ENCODE results near the gene RHEX.

RHEX gene

DNA sequence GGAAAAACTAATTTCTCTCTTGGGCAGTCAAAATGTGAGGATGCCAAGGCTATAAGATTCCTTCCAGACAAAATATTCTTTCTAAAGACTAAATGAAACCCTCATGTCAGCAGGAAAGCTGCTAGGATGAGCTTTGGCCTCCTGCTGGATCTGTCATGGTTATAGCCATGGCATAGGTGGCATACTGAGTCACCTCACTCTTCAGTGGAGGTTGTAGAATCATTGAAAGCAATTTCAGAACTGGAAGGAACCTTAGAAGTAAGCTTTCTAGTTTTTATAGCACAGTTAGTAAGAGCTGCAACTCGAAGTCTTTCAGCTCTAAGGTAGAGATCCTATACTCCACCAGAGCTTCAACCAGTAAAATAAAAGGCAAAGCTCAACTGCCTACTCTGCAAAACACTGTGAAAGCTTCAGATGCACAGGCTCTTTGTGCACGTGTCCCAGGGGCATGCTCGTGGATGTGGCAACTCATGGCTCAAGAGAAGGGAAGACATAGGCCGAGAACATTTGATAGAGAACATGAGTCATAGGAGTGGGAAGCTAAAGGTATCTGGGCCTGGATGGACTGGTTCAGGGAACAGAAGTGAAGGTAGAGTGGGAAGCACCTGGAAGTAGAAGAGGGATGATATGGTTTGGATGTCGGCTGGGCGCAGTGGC lies 58.4 kb downstream of the RHEX start:
- H3K4me2 ChIP-seq (ENCODE audit: low read depth, low read length) = no peak overlapping the region
- no peaks in the 10 kb centered on the region for H3K27me3 ChIP-seq (replicated peaks; ENCODE audit: insufficient read depth, low read length)
- H3K9ac ChIP-seq (ENCODE audit: low read length) = no peak overlapping the region
- no peak for DNase-seq
- H3K79me2 ChIP-seq (ENCODE audit: low read length) = no peaks in the 10 kb centered on the region
- H3K4me1 ChIP-seq (ENCODE audit: low read length) = peaks cover under 1% of the 10 kb centered on the region; the same call in 1 of the 2 replicates
- no peaks in the 10 kb centered on the region for H3K36me3 ChIP-seq (replicated peaks; ENCODE audit: insufficient read depth, low read length)
- no peak overlapping the region for H3K27ac ChIP-seq (ENCODE audit: low read length)
- no peak overlapping the region for H3K4me3 ChIP-seq (ENCODE audit: low read length)
- no peaks in the 10 kb centered on the region for H3K9me2 ChIP-seq (replicated peaks; ENCODE audit: insufficient read depth, low read length)
- H3F3A ChIP-seq (ENCODE audit: insufficient read depth, low read length) = no peaks in the 10 kb centered on the region
- no peaks in the 10 kb centered on the region for H4K20me1 ChIP-seq (ENCODE audit: insufficient read depth, low read length)
- TF ChIP-seq, protein P1, sequence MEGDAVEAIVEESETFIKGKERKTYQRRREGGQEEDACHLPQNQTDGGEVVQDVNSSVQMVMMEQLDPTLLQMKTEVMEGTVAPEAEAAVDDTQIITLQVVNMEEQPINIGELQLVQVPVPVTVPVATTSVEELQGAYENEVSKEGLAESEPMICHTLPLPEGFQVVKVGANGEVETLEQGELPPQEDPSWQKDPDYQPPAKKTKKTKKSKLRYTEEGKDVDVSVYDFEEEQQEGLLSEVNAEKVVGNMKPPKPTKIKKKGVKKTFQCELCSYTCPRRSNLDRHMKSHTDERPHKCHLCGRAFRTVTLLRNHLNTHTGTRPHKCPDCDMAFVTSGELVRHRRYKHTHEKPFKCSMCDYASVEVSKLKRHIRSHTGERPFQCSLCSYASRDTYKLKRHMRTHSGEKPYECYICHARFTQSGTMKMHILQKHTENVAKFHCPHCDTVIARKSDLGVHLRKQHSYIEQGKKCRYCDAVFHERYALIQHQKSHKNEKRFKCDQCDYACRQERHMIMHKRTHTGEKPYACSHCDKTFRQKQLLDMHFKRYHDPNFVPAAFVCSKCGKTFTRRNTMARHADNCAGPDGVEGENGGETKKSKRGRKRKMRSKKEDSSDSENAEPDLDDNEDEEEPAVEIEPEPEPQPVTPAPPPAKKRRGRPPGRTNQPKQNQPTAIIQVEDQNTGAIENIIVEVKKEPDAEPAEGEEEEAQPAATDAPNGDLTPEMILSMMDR (IDR thresholded peaks at IDR 0.05; ENCODE audit: low read length) = no peak
- no peak for TF ChIP-seq EZH2phosphoT487 (IDR thresholded peaks at IDR 0.05; ENCODE audit: low read length)
- no peak for TF ChIP-seq EZH2 (optimal IDR thresholded peaks at IDR 0.05; ENCODE audit: low read depth, low read length)
- no peak overlapping the region for H2AFZ ChIP-seq (ENCODE audit: low read length)
- H3K9me3 ChIP-seq (replicated peaks; ENCODE audit: insufficient read depth, low read length) = no peaks in the 10 kb centered on the region

DNA sequence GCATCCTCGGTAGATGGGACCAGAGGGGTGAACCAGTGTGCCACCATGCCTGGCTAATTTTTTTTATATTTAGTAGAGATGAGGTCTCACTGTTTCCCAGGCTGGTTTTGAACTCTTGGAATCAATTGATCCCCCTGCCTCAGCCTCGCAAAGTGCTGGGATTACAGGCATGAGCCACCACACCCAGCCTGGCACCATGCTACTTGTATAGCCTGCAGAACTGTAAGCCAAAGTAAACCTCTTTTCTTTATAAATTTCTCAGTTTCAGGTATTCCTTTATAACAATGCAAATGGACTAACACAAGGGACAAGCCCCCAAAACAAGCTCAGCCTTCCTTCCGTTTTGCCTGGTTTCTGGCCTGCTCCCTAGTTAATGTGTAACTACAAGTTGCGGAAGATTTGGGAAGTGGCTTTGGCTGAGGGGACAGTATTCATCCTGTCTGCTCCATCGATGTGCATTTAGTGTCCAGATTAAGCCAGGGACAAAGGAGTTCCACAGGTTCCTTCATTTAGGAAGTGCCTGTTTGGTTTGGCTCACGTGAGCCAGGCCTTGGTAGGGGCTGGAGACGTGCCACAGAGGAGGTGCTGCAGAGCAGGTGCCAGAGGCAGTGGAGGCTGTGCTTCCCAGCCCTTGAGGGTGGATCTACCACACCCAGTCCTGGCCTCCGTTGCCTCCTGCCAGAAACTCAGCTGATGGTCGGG lies 59.8 kb downstream of the RHEX start:
- H3K9me3 ChIP-seq (replicated peaks; ENCODE audit: insufficient read depth, low read length) = no peaks in the 10 kb centered on the region
- DNase-seq = no peak
- H3K27ac ChIP-seq (ENCODE audit: low read length) = no peak overlapping the region
- peaks cover 5% of the 10 kb centered on the region for H3K27me3 ChIP-seq (replicated peaks; ENCODE audit: insufficient read depth, low read length)
- no peaks in the 10 kb centered on the region for H3K79me2 ChIP-seq (ENCODE audit: low read length)
- peaks cover 8% of the 10 kb centered on the region for H3K4me1 ChIP-seq (ENCODE audit: low read length)
- H2AFZ ChIP-seq (ENCODE audit: low read length) = no peak overlapping the region
- no peak overlapping the region for H3K9ac ChIP-seq (ENCODE audit: low read length)
- no peaks in the 10 kb centered on the region for H3K9me2 ChIP-seq (replicated peaks; ENCODE audit: insufficient read depth, low read length)
- H3K4me3 ChIP-seq (ENCODE audit: low read length) = no peak overlapping the region
- H4K20me1 ChIP-seq (ENCODE audit: insufficient read depth, low read length) = no peaks in the 10 kb centered on the region
- H3K36me3 ChIP-seq (replicated peaks; ENCODE audit: insufficient read depth, low read length) = no peaks in the 10 kb centered on the region
- TF ChIP-seq EZH2phosphoT487 (IDR thresholded peaks at IDR 0.05; ENCODE audit: low read length) (no peak), EZH2 (optimal IDR thresholded peaks at IDR 0.05; ENCODE audit: low read depth, low read length) (no peak)
- TF ChIP-seq, protein P1 (IDR thresholded peaks at IDR 0.05; ENCODE audit: low read length) = no peak
- no peak overlapping the region for H3K4me2 ChIP-seq (ENCODE audit: low read depth, low read length)
- H3F3A ChIP-seq (ENCODE audit: insufficient read depth, low read length) = no peaks in the 10 kb centered on the region; the same call in 1 of the 2 replicates

DNA sequence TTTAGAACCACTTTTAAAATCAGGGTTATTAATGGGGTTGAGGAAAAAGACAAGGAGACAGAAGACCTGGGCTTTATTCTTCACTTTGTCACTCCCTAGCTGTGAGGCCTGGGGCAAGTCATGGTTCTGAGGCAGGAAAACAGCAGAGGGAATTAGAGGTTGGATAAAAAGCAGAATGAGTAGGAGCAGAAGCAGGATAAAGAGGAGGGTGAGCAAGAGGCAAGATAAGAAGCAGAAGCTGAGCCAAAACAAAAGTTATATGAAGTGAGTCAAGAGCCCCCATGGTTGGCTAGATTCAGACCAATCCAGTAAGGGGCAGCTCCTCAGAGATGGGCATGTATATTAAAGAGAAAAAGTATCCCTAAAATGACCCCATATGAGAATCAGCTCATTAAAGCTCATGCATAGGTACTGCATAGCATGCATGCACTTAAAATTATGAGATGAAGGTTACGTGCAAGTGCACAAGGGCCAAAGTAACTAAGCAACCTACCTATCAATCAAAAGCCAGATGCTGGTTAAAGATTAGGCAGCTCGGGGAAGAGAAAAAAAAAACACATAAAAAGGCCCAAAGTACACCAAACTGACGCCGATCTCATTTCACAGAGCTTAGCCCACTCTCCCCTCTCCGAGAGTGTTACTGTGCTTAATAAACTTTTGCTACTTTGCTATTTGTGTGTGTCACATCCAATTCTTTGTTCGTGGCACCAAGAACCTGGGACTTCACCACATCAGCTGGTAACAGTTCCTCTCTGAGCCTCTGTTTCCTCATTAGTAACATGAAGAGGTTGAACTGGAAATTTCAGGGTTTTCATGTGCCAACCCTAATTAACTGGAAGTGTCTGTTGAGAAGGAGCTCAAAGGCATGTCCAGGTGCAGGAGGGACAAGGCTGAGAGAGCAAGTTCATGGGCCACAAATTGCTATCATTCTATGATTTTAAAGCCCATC lies 62.0 kb downstream of the RHEX start:
- H3K4me3 ChIP-seq (ENCODE audit: low read length) = no peak overlapping the region
- no peak overlapping the region for H2AFZ ChIP-seq (ENCODE audit: low read length)
- TF ChIP-seq EZH2 (optimal IDR thresholded peaks at IDR 0.05; ENCODE audit: low read depth, low read length) = no peak
- no peak for TF ChIP-seq EZH2phosphoT487 (IDR thresholded peaks at IDR 0.05; ENCODE audit: low read length)
- TF ChIP-seq, protein P1 (IDR thresholded peaks at IDR 0.05; ENCODE audit: low read length) = no peak
- peaks cover 5% of the 10 kb centered on the region for H3K27me3 ChIP-seq (replicated peaks; ENCODE audit: insufficient read depth, low read length)
- peaks cover 10% of the 10 kb centered on the region for H3K4me1 ChIP-seq (ENCODE audit: low read length)
- no peaks in the 10 kb centered on the region for H3K79me2 ChIP-seq (ENCODE audit: low read length)
- no peaks in the 10 kb centered on the region for H3K9me3 ChIP-seq (replicated peaks; ENCODE audit: insufficient read depth, low read length)
- H4K20me1 ChIP-seq (ENCODE audit: insufficient read depth, low read length) = no peaks in the 10 kb centered on the region
- no peak overlapping the region for H3K9ac ChIP-seq (ENCODE audit: low read length)
- DNase-seq = no peak
- no peaks in the 10 kb centered on the region for H3K9me2 ChIP-seq (replicated peaks; ENCODE audit: insufficient read depth, low read length)
- no peak overlapping the region for H3K27ac ChIP-seq (ENCODE audit: low read length)
- no peak overlapping the region for H3K4me2 ChIP-seq (ENCODE audit: low read depth, low read length)
- no peaks in the 10 kb centered on the region; the same call in 1 of the 2 replicates for H3F3A ChIP-seq (ENCODE audit: insufficient read depth, low read length)
- H3K36me3 ChIP-seq (replicated peaks; ENCODE audit: insufficient read depth, low read length) = no peaks in the 10 kb centered on the region
